NT2/D1 (cell line): ENCODE measurements around the gene GPR183.

Experiments used
- DNase-seq: peaks from one replicate; pipeline ENCODE4 v3.0.0-alpha.2; 2011; ENCODE audit warnings: low read depth, low spot score
- H3K27me3 ChIP-seq: 2 replicates; pipeline ENCODE4 v1.6.0; 2011; ENCODE audit warnings: mild to moderate bottlenecking; ENCODE audit not compliant: insufficient read length, insufficient read depth
- H3K36me3 ChIP-seq: 2 replicates; pipeline ENCODE4 v1.6.1; 2011; ENCODE audit warnings: mild to moderate bottlenecking, low read length, mixed read lengths; ENCODE audit not compliant: insufficient read depth, insufficient read length
- H3K4me1 ChIP-seq: 2 replicates; pipeline ENCODE4 v1.5.1; 2011; ENCODE audit not compliant: insufficient read depth, insufficient read length
- H3K4me3 ChIP-seq: 2 replicates; pipeline ENCODE4 v1.5.1; 2011; ENCODE audit warnings: low read depth; ENCODE audit not compliant: insufficient read length
- H3K9ac ChIP-seq: 2 replicates; pipeline ENCODE4 v1.6.0; 2011; ENCODE audit warnings: low read depth; ENCODE audit not compliant: insufficient read length
- H3K9me3 ChIP-seq: 2 replicates; pipeline ENCODE4 v1.5.1; 2011; ENCODE audit warnings: mild to moderate bottlenecking, low read length; ENCODE audit not compliant: insufficient read depth
- SUZ12 ChIP-seq: IDR thresholded peaks from 2 replicates; pipeline ENCODE4 v1.6.1; 2011; ENCODE audit not compliant: insufficient read length, insufficient read depth; ENCODE audit errors: extremely low read depth
- YY1 ChIP-seq: IDR thresholded peaks from 2 replicates; pipeline ENCODE4 v1.6.1; 2011; ENCODE audit not compliant: insufficient read length, insufficient read depth
- ZNF274 ChIP-seq: IDR thresholded peaks from 2 replicates; pipeline ENCODE4 v1.6.1; 2011; ENCODE audit warnings: mild to moderate bottlenecking, low read depth, low read length

Gene GPR183

DNA sequence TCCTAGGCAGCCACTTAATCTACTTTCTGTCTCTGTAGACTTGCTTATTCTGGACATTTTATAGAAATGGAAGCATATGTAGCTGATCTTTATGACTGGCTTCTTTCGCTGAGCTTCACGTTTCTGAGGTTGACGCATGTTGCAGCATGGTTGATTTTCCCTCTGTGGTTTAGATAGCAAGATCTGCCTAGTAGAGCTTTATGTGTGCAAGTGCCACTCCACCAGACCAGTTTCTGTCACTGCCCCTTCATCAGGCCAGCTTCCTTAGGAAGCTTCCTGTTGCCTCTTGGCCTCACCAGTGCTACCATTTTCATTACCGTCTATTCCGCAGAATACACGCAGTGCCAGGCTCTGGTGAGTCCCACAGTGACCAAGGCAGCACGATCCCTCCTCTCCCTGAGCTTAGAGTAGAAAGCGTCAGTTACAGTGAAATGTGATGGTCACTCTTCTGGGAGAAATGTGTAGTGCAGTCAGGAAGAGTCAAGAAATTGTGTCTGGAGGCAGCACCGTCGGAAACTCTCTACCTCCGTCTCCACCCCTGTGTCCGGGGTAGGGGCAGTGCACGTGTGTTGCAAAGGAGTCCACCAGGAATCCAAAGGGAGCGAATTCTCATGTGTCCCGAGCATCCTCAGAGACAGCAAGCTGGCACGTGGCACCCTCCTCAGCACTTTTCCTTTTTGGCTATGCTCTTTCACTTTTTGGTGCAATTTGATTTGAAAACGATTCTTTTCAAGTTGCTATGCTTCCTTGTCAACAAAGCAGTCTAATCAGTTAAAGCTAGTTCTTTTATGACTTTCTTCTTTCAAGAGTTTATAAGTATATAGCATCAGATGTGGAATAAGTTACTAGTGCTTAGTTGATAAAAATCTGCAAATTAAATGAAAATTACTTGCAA is 45.4 kb upstream of the GPR183 start:
- H3K27me3 ChIP-seq, result no peaks in the 10 kb centered on the region
- H3K36me3 ChIP-seq, result peaks cover 37% of the 10 kb centered on the region
- no peak overlapping the region for H3K4me3 ChIP-seq
- no peaks in the 10 kb centered on the region for H3K9me3 ChIP-seq
- no peaks in the 10 kb centered on the region for H3K4me1 ChIP-seq
- DNase-seq, result no peak
- no peak overlapping the region for H3K9ac ChIP-seq
- TF ChIP-seq SUZ12 (no peak), YY1 (no peak), ZNF274 (no peak)

DNA sequence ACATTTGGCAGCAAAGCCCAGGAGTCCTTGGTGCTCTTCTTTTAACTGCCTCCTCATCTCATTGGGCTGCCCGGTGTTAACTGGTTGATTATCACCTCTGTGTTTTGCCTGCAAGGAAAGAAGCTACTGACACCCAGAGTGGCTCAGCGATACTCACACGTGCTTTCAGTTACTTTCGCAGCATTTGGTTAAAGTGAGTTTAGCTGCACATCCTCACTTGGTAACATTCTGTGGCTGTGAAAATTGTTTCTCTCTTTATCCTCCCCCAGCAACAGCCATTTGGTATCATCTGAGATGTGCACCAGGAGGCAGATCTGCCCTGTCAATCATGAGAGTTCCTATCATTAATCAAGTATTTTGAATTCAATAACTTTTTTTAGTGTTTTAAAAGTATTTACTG is 44.6 kb upstream of the GPR183 start:
- H3K9me3 ChIP-seq, result no peaks in the 10 kb centered on the region
- no peaks in the 10 kb centered on the region for H3K4me1 ChIP-seq
- no peaks in the 10 kb centered on the region for H3K27me3 ChIP-seq
- DNase-seq, result no peak
- no peak overlapping the region for H3K4me3 ChIP-seq
- TF ChIP-seq YY1 (no peak), SUZ12 (no peak), ZNF274 (no peak)
- H3K9ac ChIP-seq, result no peak overlapping the region
- peaks cover 37% of the 10 kb centered on the region for H3K36me3 ChIP-seq

DNA sequence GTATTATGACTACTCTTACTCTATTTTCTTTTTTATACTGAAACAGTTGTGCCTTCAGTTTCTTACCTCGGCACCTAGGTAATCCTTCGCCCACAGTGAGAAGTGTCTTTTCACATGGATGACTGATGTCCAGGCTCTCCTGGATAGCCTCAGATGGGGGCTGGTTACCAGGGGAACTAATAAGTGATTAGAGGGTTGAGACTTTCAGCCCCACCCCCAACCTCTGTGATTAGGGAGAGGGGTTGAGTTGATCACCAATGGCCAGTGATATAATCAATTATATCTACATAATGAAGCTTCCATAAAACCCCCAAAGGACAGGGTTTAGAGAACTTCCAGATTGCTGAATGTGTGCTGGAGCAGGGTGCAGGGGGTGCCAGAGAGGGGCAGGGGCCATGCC is 43.0 kb upstream of the GPR183 start:
- DNase-seq, result no peak
- Histone ChIP-seq H3K4me1 (no peaks in the 10 kb centered on the region), H3K36me3 (peaks cover 36% of the 10 kb centered on the region), H3K9me3 (no peaks in the 10 kb centered on the region), H3K9ac (no peak overlapping the region), H3K27me3 (no peaks in the 10 kb centered on the region), H3K4me3 (no peak overlapping the region)
- no peak for TF ChIP-seq SUZ12
- no peak for TF ChIP-seq YY1
- TF ChIP-seq ZNF274, result no peak

DNA sequence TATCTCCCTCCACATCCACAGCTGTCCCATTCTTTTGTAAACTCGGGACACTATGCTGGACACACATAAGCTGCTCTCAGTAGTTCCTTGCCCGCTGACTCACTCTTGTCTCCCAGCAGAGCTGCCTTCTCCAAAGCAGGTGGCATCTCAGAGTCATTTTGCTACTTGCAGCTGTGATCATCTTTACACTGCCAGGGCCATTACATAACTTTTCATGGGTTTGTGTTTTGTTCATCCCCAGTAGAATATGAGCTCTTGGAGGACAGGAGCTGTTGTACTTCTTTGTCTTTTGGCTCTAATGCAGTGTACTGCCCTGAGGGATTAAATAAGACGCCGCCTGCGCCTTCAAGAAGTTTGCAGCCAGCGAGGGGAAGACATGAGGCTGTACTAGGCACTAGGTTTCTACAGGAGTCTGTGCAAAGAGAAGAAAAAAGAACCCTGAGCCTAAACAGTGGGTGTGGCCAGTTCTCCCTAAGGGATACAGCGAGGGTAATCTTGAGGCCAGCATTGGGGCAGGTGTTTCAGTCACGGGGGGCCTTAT is 40.8 kb upstream of the GPR183 start:
- Histone ChIP-seq H3K9ac (no peak overlapping the region), H3K4me3 (no peak overlapping the region), H3K4me1 (no peaks in the 10 kb centered on the region), H3K36me3 (peaks cover 44% of the 10 kb centered on the region), H3K27me3 (no peaks in the 10 kb centered on the region), H3K9me3 (no peaks in the 10 kb centered on the region)
- DNase-seq, result no peak
- TF ChIP-seq SUZ12, result no peak
- TF ChIP-seq ZNF274, result no peak
- no peak for TF ChIP-seq YY1

DNA sequence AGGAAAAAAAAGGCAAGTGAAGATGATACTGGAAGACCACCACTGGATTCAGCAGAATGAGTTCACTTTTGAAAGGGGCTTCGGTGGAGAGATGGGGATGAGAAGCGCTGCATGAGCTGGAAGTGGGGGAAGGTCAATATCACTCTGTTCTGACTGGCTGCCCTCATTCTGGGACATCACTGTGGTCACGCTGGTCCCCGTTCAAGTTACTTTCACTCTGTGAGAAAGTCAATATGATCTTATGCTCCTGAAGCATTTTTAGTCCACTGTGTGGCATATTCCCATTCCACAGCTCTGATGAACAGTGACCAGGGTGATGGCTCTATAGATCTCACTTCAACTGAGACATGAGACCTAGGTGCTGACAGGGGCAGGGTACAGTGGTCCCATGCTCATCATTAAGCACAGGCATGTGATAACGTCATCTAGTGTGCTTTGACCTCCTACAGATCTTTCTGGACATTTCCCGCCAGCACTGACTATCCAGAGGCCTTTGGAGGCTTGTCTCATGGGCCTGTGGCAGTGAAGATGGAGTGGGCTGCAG is 40.2 kb upstream of the GPR183 start:
- H3K27me3 ChIP-seq, result no peaks in the 10 kb centered on the region
- no peaks in the 10 kb centered on the region for H3K4me1 ChIP-seq
- no peaks in the 10 kb centered on the region for H3K9me3 ChIP-seq
- TF ChIP-seq YY1 (no peak), SUZ12 (no peak), ZNF274 (no peak)
- peaks cover 50% of the 10 kb centered on the region for H3K36me3 ChIP-seq
- no peak overlapping the region for H3K4me3 ChIP-seq
- H3K9ac ChIP-seq, result no peak overlapping the region
- no peak for DNase-seq

DNA sequence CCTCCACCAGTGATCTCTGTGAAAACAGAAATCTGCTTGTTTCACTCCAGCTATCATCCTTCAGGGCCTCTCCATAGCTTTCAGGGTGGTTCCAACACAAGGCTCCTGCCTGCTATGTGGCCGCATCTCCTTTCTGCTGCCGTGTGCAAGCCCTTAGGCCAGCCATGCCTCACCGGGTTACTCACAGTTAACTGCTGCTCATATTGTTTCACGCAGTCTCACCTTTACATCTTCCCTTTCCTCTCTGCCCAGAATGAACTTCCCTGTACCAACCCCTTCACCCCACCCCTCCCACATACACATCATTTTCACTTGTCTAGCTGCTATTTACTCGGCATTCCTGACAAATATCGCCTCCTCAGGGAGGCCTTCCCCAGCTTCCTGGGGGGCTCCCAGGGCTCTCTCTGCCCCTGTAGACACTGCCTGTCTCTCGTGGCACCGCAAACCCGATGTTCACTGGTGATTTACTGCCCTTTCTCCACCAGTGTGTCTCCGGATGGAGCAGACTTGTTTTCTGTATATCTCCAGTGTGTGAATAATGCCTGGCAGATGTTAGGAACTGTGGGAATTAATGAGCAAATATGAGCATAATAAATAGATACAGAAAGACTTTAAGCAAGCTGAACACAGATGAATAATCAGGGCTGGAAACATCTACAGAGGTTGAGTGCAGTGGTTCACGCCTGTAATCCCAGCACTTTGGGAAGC is 39.3 kb upstream of the GPR183 start:
- TF ChIP-seq SUZ12 (no peak), ZNF274 (no peak), YY1 (no peak)
- no peaks in the 10 kb centered on the region for H3K27me3 ChIP-seq
- no peak for DNase-seq
- H3K9me3 ChIP-seq, result no peaks in the 10 kb centered on the region
- H3K4me1 ChIP-seq, result no peaks in the 10 kb centered on the region
- H3K36me3 ChIP-seq, result peaks cover 57% of the 10 kb centered on the region
- H3K9ac ChIP-seq, result no peak overlapping the region
- no peak overlapping the region for H3K4me3 ChIP-seq

DNA sequence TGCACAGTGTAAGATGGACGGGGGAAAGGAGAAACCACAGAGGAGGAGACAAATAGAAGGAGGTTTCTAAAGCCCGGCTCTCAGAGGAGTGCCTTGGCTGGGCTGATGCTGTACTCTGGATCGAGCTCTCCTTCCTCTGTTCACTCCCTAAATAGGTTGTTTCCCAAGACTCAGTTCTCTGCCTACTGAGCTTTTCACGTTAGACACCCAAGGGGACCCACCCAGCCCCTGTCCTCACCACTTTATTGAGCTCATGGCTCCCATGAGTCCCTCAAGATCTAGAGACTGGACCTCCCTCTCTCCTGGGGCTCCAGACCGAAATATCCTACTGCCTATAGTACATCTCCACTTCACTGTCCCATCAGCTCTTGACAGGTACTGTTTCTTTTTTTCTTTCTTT is 38.1 kb upstream of the GPR183 start:
- no peaks in the 10 kb centered on the region for H3K27me3 ChIP-seq
- no peak overlapping the region for H3K4me3 ChIP-seq
- peaks cover 68% of the 10 kb centered on the region for H3K36me3 ChIP-seq
- H3K9ac ChIP-seq, result no peak overlapping the region
- no peaks in the 10 kb centered on the region for H3K9me3 ChIP-seq
- no peak for DNase-seq
- TF ChIP-seq SUZ12, result no peak
- TF ChIP-seq YY1, result no peak
- TF ChIP-seq ZNF274, result no peak
- no peaks in the 10 kb centered on the region for H3K4me1 ChIP-seq
